Esophagus muscularis mucosa (tissue), 2 donors: ENCODE data around the gene DOCK11.
"Not testable (repeated sequence)": the region's sequence is repeated elsewhere in the genome, so short reads cannot be mapped to it uniquely, and the experiment has no call there.

Experiments used
- POLR2A ChIP-seq: fragments of 450-650 bp; IDR thresholded peaks from one replicate; pipeline ENCODE4 v1.6.1; 2017; ENCODE audit warnings: antibody characterized with exemption, moderate library complexity, mild to moderate bottlenecking, low read depth
- POLR2AphosphoS5 ChIP-seq, 2 donors: sonication (generic); formaldehyde crosslinking; IDR thresholded peaks; one replicate each; pipeline ENCODE4 v1.6.1; 2017; ENCODE audit warnings: antibody characterized with exemption in 2 of 2

GRCh38 chrX:118470721-118471347 is 24.8 kb upstream of the DOCK11 start:
- not testable (repeated sequence) for TF ChIP-seq POLR2AphosphoS5 (IDR thresholded peaks at IDR 0.05); POLR2A
